ENCODE data around the gene FYN.
"Not testable (repeated sequence)": the region's sequence is repeated elsewhere in the genome, so short reads cannot be mapped to it uniquely, and the experiment has no call there.

The FYN gene

GRCh38 chr6:111789598-111789997, 83.7 kb downstream of the FYN start:
- DNase-seq (ENCODE audit: low read depth), result no peak

- DNase-seq (ENCODE audit: low read depth), result no peak
Measured at GRCh38 chr6:111788379-111789276, 84.6 kb downstream of the FYN start.

DNA sequence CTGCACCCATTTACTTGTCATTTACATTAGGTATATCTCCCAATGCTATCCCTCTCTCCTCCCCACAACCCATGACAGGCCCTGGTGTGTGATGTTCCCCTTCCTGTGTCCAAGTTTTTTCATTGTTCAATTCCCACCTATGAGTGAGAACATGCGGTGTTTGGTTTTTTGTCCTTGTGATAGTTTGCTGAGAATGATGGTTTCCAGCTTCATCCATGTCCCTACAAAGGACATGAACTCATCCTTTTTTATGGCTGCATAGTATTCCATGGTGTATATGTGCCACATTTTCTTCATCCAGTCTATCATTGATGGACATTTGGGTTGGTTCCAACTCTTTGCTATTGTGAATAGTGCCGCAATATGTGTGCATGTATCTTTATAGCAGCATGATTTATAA, 87.1 kb downstream of the FYN start:
- not testable (repeated sequence) for DNase-seq (ENCODE audit: low read depth)

- DNase-seq (ENCODE audit: low read depth), result no peak
Measured at GRCh38 chr6:111784433-111784832, 88.8 kb downstream of the FYN start.

DNA sequence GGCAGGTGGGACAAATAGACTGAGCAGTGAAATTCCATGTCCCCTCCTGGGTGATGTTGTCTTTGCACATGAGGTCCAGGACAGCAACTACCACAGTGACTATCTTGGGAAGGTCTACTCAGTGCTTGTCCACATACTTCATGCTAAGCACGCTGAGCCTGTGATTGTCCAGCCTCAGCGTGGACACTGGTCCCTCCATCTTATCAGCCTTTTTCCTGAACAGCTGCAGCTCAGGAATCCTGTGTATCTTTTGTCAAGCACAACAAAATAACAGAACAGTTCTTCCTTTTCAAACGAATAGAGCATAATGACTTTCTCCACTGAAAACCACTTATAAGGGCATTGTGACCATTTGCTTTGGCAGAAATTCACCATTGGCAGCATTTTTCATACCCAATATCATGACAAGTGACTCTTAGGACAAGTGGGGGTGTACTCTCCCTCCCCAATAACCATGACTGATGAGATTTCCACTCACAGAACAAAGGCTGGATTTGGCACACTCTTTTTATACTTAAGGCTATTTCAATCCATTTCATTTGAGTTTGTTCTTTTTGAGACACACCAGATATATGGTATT, 90.3 kb downstream of the FYN start:
- no peak for DNase-seq (ENCODE audit: low read depth)

DNA sequence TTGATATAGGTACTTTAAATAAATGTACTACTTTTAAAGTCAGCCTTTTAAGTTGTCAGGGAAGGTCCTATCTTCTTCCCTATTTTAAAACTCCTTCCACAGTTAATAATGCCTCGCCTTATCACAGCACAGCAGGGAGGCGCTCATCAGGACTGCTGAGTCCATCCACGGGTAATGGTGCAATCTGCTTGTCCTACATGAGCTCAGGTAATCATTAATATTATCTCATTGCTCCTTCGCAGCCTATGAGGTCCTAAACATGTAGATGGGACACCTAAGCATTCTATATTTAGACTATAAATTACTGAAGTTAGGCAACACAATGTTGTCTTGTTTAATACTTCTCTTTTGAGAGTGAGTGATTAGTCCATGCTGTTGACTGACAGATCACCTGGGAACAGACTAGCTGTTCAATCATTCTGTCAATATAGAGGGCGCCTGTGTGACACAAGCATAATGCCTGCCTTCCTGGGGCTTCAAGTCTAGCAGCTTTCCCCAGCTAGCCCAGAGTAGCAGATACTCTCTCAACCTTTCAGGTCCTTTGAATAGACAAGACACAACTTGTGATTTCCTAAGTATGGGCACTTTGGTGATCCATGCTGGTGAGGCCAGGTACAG, 91.0 kb downstream of the FYN start:
- DNase-seq (ENCODE audit: low read depth), result no peak

DNA sequence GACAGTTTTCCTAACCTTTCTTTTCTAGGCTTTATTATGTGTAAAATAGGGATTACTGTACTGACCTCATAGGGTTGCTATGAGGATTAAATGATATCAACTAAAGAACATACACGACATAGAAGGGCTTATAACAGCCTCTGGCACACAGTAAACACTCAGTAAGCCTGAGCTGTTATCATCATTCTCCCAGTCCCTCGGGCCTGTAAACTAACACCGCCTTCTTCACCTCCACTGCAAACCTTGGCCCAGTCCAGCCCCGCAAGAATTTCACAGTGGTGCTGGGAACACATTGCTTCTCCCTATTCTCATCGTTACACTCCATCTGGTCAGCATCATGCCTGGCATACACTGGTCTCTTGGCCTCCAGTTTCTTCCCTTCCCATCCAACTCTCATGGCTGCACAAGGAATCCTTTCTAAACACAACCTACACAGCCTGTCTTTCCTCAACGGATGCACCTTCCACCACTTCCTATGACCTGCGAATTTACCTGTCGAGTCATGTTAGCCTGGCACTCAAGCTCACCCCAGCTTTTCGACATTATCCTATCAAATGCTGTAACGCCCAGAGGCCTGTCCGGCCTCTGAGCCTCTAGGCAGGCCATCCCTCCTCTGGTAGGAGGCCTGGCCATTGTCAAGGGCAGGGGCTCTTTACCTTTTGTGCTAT, 92.1 kb downstream of the FYN start:
- DNase-seq (ENCODE audit: low read depth), result no peak

DNA sequence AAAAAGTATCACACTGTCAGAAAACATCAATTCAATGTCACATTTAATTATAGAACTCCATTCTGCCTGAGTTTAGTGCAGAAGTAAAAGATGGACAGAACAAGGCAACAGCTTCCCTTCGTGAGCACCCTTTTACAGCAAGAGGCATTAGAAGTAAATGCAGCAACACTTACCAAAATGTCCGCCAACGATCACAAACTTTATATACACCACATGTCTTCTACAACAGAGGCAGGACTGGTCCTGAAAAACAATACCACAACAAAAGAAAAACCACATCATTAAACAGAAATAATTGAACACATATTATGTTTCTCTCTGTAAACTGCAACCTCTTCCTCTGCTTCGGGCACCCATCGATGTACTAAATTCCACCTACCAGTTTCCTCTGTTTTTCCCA, 92.9 kb downstream of the FYN start:
- DNase-seq (ENCODE audit: low read depth), result no peak

DNA sequence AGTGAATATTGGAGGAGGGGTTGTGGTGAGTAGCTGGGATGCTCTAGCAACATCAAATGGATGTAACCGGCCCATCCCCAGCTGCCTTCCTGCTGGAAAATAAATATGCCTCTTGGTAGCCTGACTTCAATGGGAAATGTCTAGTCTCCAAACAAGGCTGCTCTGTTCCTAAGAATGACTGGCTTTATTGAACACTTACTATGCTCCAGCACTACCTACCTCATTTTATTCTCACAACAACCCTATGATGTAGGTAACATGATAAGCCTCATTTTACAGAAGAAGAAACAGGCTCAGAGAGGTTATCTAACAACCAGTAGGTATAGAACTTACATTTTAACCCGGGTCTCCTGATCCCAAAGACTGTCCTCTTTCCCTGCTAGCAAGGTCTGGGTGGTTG, 93.6 kb downstream of the FYN start:
- no peak for DNase-seq (ENCODE audit: low read depth)

DNA sequence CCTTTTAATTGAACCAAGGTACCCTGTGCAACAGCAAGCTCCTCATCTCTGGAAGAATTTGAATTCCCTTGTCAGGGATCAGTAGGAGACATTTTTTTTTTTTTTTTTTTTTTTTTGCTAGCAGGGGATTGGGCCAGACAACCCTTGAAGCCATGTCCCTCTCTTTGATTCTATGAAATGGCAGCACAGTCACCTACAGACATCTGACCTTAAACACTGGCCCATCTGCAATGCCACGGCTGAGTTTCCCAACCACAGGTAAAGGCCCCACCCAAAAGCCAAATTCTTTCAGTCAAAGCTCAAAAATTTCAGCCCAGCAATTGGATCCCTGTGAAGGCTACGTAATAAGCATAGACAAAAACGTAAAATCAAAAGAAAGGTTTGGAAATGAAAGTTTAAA, 94.2 kb downstream of the FYN start:
- DNase-seq (ENCODE audit: low read depth), result no peak

- no peak for DNase-seq (ENCODE audit: low read depth)
Measured at GRCh38 chr6:111777357-111777756, 95.9 kb downstream of the FYN start.

GRCh38 chr6:111776236-111777221, 96.7 kb downstream of the FYN start:
- no peak for DNase-seq (ENCODE audit: low read depth)

GRCh38 chr6:111775145-111775922, 97.9 kb downstream of the FYN start:
- no peak for DNase-seq (ENCODE audit: low read depth)

DNA sequence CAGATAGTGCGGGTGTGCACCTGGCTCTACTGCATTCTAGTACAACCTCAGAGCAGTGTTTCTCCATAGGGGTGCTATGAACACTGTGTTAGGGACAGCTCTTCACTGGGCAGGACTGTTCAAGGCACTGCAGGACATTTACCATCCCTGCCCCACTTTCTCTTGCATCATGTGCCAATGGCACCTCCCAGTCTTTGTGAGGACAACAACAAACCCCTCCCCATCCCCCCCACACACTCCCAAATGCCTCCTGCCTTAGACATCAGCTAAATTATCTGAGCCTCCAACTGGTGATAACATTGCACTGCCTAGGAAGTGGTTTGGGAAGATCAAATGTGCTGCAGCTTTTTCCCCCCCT, 98.9 kb downstream of the FYN start:
- no peak for DNase-seq (ENCODE audit: low read depth)

- DNase-seq (ENCODE audit: low read depth), result no peak
Measured at GRCh38 chr6:111773501-111774345, 99.5 kb downstream of the FYN start.

GRCh38 chr6:111772381-111772780, 100.9 kb downstream of the FYN start:
- DNase-seq (ENCODE audit: low read depth), result no peak

- no peak for DNase-seq (ENCODE audit: low read depth)
Measured at GRCh38 chr6:111771629-111772028, 101.6 kb downstream of the FYN start.

DNA sequence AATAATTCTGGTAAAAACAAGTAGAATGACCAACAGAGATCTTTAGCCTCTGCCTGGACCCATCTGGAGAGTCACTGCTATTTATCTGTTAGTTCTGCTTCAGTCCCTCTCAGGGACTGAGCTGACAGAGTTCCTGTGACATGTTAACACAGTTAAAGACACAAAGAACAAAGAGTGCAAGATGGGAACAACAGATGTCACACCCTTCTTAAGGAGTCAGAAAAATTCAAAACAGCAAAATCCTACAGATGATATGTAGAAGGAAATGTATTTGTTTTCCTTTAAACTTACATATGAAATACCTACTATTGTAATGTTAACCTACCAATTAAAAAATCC, 102.2 kb downstream of the FYN start:
- no peak for DNase-seq (ENCODE audit: low read depth)

DNA sequence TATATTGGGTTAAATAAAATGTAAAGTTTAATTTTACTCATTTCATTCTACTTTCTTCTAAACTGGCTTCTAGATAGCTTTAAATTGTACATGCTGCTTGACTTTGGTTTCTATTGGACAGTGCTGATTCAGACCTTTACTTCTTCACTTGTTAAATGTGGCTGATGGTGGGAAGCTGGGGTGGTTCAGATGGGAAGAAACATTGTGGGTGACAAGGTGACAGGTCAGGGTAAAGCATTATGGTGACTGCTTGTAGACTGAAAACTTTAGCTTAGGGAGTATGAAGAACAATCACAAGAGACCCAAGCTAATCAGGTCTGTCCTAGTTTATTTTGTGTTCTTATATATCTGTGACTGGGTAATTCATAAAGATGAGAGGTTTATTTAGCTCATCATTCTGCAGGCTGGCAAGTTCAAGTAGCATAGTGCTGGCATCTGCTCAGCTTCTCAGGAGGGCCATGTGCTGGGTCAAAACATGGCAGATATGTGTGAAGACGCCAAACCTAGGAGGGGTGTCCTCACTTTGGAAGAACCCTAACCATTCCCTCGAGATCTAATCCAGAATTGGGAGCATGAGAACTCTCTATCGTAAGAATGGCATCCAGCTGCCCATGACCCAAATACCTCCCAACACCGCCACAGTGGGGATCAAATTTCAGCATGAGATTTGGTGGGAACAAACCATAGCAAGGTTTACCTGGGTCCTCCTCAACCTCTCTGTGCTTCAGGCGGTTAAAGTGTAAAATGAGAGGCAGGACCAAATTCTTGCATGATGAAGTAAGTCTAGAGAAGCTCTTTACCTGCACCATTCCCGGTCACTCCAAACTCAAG, 102.8 kb downstream of the FYN start:
- DNase-seq (ENCODE audit: low read depth), result no peak

Data from activated T-helper 1 cell treated with Interleukin-2 at 50 U/mL for 16 hours (primary cell).